Neural progenitor cell (in vitro differentiated cells): ENCODE data around the gene HOXA11.

ENCODE experiments used
- EZH2 ChIP-seq: fragments of 200-600 bp; sonication (generic); IDR thresholded peaks from 2 replicates; pipeline ENCODE4 v1.6.1; 2017; ENCODE audit warnings: antibody characterized with exemption, mild to moderate bottlenecking, moderate library complexity
- TF ChIP-seq, protein P1 (sequence below): fragments of 200-600 bp; sonication (generic); IDR thresholded peaks from 2 replicates; pipeline ENCODE4 v1.5.1; 2017; ENCODE audit warnings: antibody characterized with exemption, mild to moderate bottlenecking

DNA sequence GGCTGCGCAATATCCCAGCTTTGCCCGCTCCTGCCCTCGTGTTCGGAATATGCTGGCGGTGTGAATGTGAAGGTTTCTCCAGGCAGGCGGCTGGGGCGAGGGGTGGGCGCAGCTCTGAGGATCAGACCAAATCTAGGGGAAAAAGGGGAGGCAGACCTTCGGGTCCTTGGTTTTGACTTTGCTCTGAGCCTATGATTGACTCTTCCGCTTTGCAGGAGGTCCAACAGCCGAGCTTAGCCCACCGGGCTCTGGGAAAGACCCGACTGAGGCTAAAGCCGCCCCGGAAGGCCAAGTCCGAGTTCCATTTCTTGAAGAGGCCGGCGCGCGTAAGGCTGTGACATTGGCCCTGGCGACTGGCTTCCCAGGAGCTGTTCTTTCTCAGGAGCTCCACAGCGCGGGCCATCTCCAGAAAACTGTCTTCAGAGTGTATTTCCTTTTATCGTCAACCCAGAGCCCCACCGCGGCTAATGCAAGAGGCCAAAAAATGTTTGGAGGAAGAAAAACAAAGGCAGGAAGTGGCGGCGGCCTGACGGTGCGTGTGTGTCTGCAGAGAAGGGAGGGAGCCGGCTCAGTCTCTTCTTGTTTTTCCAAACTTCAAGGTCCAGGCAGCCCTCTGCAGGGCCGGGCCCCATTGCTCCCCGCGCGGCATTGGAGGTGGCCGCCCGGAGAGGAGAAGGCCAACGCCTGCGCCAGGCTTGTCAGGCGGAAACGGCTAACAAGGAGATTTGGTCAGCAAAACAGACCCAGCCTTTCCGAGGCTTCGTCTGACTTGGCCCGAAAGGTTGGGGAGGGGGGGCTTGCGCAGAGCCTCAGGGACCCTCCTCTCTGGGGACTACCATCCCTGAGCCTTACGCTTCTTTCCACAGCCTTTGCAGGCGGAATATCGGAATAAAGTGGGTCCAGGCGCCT lies 3.6 kb upstream of the HOXA11 start:
- TF ChIP-seq, protein P1, sequence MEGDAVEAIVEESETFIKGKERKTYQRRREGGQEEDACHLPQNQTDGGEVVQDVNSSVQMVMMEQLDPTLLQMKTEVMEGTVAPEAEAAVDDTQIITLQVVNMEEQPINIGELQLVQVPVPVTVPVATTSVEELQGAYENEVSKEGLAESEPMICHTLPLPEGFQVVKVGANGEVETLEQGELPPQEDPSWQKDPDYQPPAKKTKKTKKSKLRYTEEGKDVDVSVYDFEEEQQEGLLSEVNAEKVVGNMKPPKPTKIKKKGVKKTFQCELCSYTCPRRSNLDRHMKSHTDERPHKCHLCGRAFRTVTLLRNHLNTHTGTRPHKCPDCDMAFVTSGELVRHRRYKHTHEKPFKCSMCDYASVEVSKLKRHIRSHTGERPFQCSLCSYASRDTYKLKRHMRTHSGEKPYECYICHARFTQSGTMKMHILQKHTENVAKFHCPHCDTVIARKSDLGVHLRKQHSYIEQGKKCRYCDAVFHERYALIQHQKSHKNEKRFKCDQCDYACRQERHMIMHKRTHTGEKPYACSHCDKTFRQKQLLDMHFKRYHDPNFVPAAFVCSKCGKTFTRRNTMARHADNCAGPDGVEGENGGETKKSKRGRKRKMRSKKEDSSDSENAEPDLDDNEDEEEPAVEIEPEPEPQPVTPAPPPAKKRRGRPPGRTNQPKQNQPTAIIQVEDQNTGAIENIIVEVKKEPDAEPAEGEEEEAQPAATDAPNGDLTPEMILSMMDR: no peak
- TF ChIP-seq EZH2: peak; percentile 93
